Thyroid gland (tissue), 4 donors: ENCODE measurements around the gene NHERF2. TPM values are rescaled to one million over a fixed set of nuclear protein-coding genes. Genes with fewer than 3 reads are reported as not detected.

ENCODE experiments used
- DNase-seq, 2 donors: peaks; one replicate each; pipeline ENCODE4 v3.0.0-alpha.2; 2019
- H3K27ac ChIP-seq, 3 donors: fragments of 200-600 bp; sonication (generic); 1 replicate in 2 of 3; 2 replicates in 1 of 3; pipeline ENCODE4 v1.5.1; 2016 to 2019; ENCODE audit warnings: mild to moderate bottlenecking in 1 of 3, moderate library complexity in 1 of 3
- H3K27me3 ChIP-seq: fragments of 200-600 bp; sonication (generic); one replicate; pipeline ENCODE4 v1.5.1; 2019
- H3K36me3 ChIP-seq, 2 donors: fragments of 200-600 bp; sonication (generic); one replicate each; pipeline ENCODE4 v1.5.1; 2016 to 2019
- H3K4me1 ChIP-seq, 2 donors: fragments of 200-600 bp; sonication (generic); one replicate each; pipeline ENCODE4 v1.5.1; 2017 to 2019
- H3K4me3 ChIP-seq, 3 donors: fragments of 200-600 bp; sonication (generic); replicated peaks in 1 of 3; 1 replicate in 2 of 3; 2 replicates in 1 of 3; pipeline ENCODE4 v1.5.1; 2016; ENCODE audit warnings: mild to moderate bottlenecking in 1 of 3
- H3K9me3 ChIP-seq: fragments of 200-600 bp; sonication (generic); one replicate; pipeline ENCODE4 v1.5.1; 2017
- POLR2A ChIP-seq, 2 donors: fragments of 450-650 bp; IDR thresholded peaks; one replicate each; pipeline ENCODE4 v1.6.1; 2017; ENCODE audit warnings: antibody characterized with exemption in 2 of 2, mild to moderate bottlenecking in 2 of 2, moderate library complexity in 1 of 2
- WGBS, 2 donors: methylation state at CpG; one replicate each; pipeline ENCODE4 v1.1.5; 2017; 5-methylcytosine and 5-hydroxymethylcytosine counted together
- intact Hi-C: fragments of 100-400 bp; cut with DNase I; formaldehyde crosslinking; loops from one replicate; pipeline ENCODE4 v1.15.1; 2023
- total RNA-seq, 4 donors: library from RNA; depleted of rRNA; stranded (reverse); fragments of >200 nt; gene quantifications; one replicate each; pipeline ENCODE4 v1.2.3, GENCODE V29; 2016
- TF ChIP-seq, protein P1 (sequence below), 6 experiments: fragments of 200-600 bp in 3 of 6; fragments of 450-650 bp in 3 of 6; sonication (generic) in 3 of 6; IDR thresholded peaks; one replicate each; pipeline ENCODE4 v1.5.1; 2016 to 2019; ENCODE audit warnings: antibody characterized with exemption in 6 of 6, mild to moderate bottlenecking in 2 of 6, inconsistent platforms in 1 of 6, moderate library complexity in 1 of 6

Gene NHERF2
- total RNA-seq, 4 donors from 2014 or later: 73.8 to 146 (median 81.6) TPM

DNA sequence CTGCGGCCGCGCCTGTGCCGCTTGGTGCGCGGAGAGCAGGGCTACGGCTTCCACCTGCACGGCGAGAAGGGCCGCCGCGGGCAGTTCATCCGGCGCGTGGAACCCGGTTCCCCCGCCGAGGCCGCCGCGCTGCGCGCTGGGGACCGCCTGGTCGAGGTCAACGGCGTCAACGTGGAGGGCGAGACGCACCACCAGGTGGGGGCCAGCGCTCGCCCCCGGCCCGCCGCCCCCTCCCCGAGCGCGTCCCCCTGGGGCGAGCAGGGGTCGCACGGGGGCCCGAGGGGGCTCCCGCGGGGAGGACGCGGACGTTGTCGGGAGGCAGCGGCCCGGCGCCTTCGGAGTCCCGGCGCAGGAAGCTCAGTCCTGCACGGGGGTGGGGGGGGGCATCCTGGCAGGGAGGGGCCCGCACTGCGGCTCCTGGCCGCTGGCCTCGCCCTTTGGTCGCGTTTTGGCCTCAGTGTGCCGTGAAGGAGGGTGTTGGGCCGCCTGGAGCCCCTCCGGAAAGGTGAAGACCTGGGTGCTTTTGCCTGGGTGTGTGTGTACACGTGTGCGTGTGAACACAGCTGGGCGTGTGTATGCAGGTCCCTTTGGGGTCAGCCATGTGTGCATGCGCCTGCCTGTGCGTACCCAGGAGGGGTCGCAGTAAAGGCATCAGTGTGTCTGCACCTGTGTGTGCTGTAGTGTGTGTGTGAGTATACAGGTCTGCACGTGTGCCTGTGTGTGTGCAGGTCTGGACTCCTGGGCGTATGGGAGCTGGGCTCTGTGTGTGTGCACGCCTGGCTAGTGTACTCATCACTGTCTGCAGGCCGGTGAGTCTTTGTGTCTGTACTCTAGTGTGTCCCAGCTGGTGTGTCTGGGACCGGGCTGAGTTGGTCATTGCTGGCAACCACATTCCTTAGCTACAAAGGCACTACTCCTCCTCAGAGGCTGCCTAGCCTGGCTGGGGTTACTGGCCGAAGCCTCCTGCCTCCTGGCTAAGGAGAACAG lies 615 bp downstream of the NHERF2 start:
- peak in 1 of 2 donors; percentile 34 for DNase-seq
- 18 to 34% methylated on average over 9 to 12 of the region's 76 CpGs for WGBS, 2 donors
- Histone ChIP-seq H3K36me3 (no peaks in the 10 kb centered on the region), H3K27ac (peak overlapping the region in 2 of 3 donors; percentile 4 to 61), H3K4me1 (peaks cover 11 to 43% of the 10 kb centered on the region in 2 donors), H3K27me3 (no peaks in the 10 kb centered on the region), H3K4me3 (peak overlapping the region in 2 of 3 donors; percentile 51 to 65), H3K9me3 (no peaks in the 10 kb centered on the region)
- no peak for TF ChIP-seq POLR2A (IDR thresholded peaks at IDR 0.05)
- TF ChIP-seq, protein P1, sequence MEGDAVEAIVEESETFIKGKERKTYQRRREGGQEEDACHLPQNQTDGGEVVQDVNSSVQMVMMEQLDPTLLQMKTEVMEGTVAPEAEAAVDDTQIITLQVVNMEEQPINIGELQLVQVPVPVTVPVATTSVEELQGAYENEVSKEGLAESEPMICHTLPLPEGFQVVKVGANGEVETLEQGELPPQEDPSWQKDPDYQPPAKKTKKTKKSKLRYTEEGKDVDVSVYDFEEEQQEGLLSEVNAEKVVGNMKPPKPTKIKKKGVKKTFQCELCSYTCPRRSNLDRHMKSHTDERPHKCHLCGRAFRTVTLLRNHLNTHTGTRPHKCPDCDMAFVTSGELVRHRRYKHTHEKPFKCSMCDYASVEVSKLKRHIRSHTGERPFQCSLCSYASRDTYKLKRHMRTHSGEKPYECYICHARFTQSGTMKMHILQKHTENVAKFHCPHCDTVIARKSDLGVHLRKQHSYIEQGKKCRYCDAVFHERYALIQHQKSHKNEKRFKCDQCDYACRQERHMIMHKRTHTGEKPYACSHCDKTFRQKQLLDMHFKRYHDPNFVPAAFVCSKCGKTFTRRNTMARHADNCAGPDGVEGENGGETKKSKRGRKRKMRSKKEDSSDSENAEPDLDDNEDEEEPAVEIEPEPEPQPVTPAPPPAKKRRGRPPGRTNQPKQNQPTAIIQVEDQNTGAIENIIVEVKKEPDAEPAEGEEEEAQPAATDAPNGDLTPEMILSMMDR (IDR thresholded peaks at IDR 0.05): no peak
- intact Hi-C loops: loop anchor here (2.0 kb wide), 1 partner anchor 17 kb away; no protein-coding TSS in a partner anchor

DNA sequence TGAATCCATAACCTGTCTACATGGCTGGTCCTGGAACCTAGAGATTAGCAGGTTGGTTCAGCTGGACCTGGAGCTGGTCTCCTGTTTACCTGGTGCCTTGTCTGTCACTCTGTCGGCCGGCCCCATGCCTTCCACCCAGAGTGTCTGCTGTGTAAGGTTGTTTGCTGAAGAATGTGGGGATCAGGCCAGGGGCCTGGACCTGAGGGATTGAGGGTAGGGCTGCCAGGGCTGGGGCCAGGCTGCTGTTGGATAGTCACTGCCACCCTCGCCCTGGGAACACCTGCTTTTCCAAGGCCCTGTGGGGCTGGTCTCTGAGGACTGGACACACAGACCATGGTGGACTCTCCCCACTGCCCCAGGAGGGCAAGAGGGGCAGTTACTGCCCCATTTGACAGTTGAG lies 1.4 kb downstream of the NHERF2 start:
- Histone ChIP-seq H3K36me3 (no peaks in the 10 kb centered on the region), H3K9me3 (no peaks in the 10 kb centered on the region), H3K27ac (peak overlapping the region in 1 of 3 donors; percentile 4), H3K27me3 (no peaks in the 10 kb centered on the region), H3K4me3 (peak overlapping the region in 1 of 3 donors; percentile 65), H3K4me1 (peaks cover 5 to 39% of the 10 kb centered on the region in 2 donors)
- intact Hi-C loops: no loop called here
- WGBS, 2 donors: 81 to 100% methylated on average over 1 to 2 of the region's 3 CpGs
- no peak for TF ChIP-seq POLR2A (IDR thresholded peaks at IDR 0.05)
- TF ChIP-seq, protein P1 (IDR thresholded peaks at IDR 0.05): no peak
- no peak for DNase-seq

DNA sequence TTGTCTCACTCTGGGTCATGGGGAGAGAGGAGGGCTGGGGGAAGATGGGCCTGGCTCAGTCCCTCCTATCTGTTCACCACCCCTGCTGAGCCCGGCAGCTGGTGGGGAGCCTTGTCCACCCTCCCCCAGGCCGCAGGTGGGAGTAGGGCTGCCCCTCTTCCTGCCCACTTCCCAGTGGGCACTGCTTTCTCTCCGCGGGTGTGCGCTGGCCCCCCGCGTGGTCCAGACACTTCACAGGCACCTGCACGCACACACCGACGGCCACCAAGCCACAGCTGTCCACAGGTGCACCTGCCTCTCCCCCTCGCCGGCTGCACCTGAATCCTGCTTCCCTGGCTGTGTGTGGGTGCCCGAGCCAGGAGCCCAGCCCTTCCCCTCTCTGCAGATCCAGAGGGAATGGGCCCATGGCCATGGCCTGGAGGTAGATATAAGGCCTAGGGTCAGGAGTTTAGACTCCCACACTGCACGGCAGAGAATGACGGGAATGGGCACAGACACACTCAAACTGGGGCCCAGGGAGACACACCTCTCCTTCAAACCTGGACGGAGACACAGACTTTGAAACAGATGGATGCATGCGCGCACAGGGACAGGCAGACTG lies 2.0 kb downstream of the NHERF2 start:
- peaks cover 5 to 36% of the 10 kb centered on the region in 2 donors for H3K4me1 ChIP-seq
- DNase-seq: no peak
- H3K27ac ChIP-seq: no peak overlapping the region
- H3K36me3 ChIP-seq: no peaks in the 10 kb centered on the region
- no peaks in the 10 kb centered on the region for H3K9me3 ChIP-seq
- intact Hi-C loops: no loop called here
- H3K27me3 ChIP-seq: no peaks in the 10 kb centered on the region
- 76 to 83% methylated on average over 10 to 17 of the region's 18 CpGs for WGBS, 2 donors
- TF ChIP-seq POLR2A (IDR thresholded peaks at IDR 0.05): no peak
- TF ChIP-seq, protein P1 (IDR thresholded peaks at IDR 0.05): no peak
- peak overlapping the region in 1 of 3 donors; percentile 6 for H3K4me3 ChIP-seq

GRCh38 chr16:2029350-2029749 lies 2.6 kb downstream of the NHERF2 start:
- no peak for DNase-seq
- Histone ChIP-seq H3K9me3 (no peaks in the 10 kb centered on the region), H3K36me3 (no peaks in the 10 kb centered on the region), H3K4me1 (peaks cover 5 to 31% of the 10 kb centered on the region in 2 donors), H3K27me3 (no peaks in the 10 kb centered on the region), H3K4me3 (peak overlapping the region in 1 of 3 donors; percentile 6), H3K27ac (no peak overlapping the region)
- intact Hi-C loops: no loop called here
- WGBS, 2 donors: 90 to 98% methylated on average over 2 to 7 of the region's 22 CpGs
- TF ChIP-seq, protein P1 (IDR thresholded peaks at IDR 0.05): no peak
- TF ChIP-seq POLR2A (IDR thresholded peaks at IDR 0.05): no peak
